AG08395 (cell line): Measurements from ENCODE around the gene RTN4RL2.

Source experiments
- DNase-seq: peaks from one replicate; pipeline ENCODE4 v3.0.0; 2012; ENCODE audit warnings: mixed read lengths, low spot score

RTN4RL2 gene

DNA sequence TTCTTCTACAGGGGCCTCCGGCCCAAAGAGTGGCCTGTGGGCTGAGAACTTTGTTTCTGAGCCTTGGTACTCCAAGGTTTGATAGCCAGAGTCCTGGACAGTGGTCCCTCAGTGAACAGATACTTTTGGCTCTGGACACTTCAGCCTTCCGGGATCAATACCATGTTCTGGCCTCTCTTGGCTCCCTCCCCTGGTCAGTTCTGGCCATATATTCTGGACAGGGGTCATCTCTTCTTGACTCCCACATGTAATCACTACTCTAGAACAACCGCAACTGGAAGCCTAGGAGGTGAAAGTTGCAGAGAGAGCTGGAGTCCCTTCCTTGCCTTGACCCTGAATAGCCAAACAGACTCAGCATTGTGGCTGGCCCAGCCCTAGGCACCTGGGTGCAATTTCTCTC is 2.3 kb downstream of the RTN4RL2 start:
- no peak for DNase-seq

DNA sequence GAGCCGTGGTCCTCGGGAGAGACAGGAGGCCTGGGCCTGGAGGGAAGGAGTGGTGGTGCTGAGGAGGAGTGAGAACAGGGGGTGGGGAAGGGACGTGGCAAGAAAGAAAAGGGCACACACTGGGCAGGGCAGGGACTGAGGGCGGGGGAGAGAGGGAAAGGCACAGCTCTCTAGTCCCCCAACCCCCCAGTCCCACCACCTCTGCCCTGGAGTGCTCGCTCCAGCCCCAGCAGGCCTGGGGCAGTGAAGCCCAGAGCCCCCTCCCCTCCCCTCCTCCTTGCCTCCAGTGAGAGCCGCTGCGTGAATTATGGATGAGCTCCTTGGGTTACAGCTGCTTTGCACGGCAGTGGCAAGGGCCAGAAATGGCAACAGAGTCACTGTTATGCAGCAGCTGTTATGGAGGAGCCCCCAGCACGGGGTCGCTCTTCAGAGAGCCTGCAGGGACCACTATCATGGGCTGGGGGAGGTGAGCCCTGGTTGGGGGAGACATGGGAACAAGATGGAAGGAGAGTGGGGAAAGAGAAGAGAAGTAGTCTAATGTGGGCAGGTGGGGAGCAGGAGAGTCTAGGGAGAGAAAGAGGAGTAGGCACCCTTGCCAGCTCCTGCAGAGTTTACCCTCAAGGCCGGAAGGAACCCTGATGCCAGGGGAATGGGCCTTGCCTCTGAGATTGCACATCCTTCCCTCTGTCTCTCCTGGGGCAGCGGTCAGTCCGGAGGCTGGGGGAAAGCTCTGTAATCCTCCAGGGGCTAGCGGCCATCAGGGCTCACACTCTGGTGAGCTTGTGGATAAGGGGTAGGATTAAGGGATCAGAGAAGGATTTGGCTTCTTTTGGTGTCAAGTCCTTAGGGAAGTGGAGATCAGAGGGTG is 3.6 kb downstream of the RTN4RL2 start:
- DNase-seq = no peak

DNA sequence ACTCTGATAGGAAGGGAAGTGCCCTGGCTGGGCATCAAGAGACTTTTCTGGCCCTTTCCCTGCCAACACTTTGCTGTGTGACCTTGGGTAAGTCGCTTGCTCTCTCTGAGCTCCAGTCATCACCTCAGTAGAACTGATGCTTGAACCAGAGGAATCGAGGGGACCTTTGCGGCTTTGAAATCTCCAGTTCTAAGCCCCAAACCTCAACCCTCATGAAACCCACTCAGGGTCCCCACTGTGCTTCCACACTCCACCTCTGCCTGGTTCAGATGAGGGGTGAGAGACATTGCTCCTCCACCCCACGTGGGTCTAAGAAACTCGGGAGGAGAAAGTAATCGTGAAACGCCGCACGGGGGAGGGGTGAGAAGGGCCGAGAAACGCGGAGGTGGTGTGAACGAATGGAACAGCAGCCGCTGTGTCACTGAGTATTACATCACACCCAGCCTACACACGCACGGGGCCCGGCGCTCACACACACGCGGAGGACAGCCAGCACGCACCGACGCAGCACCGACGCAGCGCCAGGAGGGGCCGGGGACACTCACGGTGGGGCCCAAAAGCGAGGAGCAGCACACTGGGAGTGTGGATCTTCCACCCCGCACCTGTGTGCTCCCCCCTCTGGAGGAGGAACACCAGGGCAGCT is 4.3 kb downstream of the RTN4RL2 start:
- no peak for DNase-seq

DNA sequence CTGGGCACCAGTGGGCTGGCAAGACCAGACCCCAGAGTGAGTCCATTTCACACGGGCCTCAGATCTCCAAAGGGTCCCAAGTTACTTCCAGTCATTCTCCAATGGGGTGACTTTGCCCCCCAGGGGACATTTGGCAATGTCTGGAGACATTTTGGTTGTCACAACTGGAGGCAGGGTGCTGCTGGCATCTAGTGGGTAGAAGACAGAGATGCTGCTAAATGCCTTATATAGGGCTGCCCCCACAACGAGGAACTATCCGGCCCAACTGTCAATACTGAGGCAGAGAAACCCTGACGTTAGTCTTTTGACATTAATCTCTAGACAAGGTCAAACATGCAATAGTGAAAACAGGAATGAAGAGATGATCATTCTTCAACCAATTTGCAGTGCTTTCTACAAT is 6.4 kb downstream of the RTN4RL2 start:
- DNase-seq = no peak

DNA sequence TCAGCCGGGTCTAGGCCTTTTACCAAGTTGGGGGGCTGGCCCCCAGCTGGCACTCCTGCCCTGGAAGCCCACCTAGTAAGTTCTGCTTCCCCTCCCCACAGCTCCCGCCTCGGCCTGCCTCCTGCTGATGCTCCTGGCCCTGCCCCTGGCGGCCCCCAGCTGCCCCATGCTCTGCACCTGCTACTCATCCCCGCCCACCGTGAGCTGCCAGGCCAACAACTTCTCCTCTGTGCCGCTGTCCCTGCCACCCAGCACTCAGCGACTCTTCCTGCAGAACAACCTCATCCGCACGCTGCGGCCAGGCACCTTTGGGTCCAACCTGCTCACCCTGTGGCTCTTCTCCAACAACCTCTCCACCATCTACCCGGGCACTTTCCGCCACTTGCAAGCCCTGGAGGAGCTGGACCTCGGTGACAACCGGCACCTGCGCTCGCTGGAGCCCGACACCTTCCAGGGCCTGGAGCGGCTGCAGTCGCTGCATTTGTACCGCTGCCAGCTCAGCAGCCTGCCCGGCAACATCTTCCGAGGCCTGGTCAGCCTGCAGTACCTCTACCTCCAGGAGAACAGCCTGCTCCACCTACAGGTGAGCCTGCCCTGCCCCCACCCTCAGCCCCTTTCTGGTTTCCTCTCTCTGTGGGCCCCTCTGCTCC is 7.3 kb downstream of the RTN4RL2 start:
- DNase-seq = no peak

DNA sequence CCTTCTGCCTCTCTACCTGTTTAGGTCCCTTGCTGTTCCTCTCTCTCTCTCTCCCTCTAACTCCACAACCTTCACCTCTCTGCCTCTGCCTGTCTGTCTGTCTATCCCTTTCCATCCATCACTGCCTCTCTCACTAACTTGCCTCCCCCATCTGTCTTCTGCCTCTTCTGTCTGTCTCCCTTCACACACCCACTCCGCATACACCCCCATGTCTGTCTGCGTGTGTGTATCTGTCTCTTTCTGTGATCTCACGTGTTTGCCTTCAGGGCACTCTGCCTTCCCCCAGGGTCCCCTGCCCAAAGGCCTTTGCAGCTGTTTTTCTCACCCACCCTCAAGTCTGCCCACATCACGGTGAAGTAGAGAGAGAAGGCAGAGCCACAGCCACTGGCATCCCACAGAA is 7.9 kb downstream of the RTN4RL2 start:
- DNase-seq = no peak

DNA sequence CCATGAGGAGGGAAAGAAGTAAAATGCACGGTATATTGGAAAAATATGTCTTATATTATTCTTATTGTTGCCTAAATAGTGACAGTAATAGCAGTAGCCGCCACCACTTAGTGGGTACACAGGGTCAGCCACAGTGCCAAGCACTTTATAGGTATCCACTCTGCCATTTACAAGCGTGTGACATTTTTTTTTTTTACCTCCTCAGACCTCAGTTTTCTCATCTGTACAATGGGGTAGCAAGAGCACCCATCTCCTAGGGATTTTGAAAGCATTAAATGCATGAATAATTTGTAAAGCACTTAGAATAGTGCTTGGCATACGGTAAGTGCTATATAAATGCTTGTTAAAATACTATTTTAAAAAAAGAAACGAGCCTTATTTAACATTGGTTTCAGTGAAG is 8.9 kb downstream of the RTN4RL2 start:
- no peak for DNase-seq

DNA sequence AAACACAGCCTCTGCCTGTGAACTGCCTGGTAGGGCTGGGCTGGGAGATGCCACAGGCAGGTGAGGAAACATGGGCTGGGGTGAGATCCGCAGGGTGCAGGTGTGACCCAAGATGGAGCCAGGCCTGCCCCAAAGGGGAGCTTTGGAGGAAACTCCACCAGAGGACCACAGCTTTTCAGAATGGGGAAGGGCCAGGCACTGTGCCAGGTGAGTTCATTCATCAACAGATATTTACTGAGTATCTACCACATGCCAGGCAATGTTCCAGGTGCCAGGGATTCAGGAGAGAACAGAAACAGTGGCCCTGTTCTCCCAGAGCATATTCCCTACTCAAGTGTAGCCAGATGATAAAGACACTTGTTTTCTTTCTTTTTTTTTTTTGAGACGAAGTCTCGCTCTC is 11.2 kb downstream of the RTN4RL2 start:
- DNase-seq = no peak

DNA sequence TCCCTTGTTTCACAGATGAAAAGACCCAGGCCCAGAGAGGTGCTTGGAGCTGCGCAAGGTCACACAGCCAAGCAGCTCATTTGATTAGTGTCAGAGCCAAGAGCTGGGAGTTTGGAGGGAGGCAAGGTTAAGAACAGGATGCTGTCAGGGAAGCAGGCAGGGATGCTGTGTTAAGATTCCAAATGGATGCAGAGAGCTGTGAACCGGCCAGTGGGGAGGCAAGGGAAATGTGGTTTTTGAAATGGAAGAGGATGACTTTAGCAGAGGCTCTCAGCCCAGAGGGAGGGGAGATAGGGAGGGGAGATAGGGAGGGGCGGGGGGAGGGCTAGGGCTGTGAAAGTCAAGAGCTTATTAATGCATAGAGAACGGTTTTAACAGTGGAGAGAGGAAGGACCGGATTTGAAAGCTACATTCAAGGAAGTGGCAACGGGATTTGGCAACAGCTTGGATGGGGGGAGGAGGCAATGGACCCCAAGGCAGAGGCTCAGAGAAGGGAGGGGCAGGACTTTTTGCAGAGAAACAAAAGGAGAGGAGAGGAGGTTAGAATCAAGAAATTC is 13.0 kb downstream of the RTN4RL2 start:
- no peak for DNase-seq

DNA sequence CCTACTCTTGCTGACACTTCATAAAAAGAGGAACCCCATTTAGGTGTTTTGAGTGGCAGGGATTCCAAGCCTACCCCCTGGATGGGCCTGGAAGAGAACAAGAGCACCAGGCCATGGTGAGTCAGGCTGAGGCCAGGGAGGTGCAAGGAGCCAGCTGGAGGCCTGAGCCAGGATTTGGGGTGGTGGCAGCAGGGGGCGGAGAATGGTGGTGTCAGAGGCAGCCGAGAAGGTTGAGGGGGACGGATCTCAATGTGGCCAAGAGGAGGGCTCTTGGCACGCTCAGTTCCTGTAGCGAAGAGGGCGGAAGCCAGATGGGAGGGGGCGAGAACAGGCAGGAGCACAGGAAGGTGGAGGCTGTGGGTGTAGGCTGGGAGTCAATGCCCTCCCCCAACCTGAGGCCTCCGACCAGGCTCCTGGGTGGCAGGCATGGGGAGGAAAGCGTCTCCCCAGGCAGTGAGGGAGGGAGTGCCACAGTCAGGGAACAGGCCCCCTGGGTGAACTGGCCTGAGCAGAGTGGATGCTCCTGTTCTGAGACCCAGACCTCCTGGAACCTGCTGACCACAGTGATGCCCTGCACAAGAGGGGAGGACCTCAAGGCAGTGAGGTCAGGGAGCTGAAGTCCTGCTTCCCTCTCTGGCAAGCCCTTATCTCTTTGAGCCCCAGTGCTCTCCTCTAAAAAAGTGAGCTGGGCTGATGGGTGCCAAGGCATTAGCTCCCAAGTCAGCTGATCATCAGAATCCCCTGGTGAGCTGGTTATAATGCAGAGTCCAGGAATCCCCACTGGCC is 13.9 kb downstream of the RTN4RL2 start:
- DNase-seq = peak; percentile 36

DNA sequence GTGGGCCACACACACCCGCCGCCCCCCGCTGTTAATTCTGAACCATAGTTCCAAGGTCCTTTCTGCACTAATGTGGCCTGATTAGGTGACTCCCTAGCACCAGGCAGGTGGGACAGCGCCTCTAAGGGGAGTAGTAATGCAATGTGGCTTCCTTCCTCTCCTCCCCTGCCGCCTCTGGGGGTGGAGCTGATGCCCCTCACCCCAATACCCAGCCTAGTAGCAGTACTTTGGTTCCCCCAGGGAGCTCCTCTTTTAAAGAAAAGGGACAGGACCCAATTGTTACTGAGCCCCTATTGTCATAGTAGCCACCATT is 14.4 kb downstream of the RTN4RL2 start:
- DNase-seq = no peak

DNA sequence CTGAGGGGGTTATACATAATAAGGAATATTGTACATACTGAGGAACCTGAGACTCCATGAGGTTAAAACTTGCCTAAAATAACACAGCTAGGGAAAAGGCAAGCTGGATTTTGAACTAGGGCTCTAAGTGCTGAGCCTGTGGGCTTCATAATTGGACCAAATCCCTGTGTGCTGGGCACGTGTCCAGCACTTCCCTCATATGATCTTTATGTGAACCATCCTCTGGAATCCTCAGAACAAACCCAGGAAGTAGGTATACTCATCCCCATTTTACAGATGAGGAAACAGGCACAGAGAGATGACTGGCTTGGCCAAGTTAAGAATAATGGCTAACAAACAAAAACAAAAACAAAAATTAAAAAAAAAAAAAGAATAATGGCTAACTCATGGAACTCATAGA is 14.9 kb downstream of the RTN4RL2 start:
- no peak for DNase-seq

DNA sequence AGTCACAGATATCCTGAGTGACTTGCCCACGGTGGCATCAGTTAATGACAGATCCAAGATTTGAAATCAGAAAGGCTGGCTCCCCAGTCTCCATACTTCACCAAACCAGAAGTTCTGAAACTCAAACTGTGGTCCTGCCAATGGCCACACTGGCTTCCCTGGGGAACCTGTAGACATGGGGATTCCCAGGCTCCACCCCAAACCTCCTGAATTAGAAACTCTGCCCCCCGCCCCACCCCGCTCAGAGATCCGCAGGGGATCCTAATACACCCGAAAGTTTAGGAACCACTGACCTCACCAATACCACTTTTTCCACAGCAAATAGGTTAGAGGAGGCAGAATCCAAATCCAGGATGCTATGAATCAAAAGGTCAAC is 15.3 kb downstream of the RTN4RL2 start:
- no peak for DNase-seq

DNA sequence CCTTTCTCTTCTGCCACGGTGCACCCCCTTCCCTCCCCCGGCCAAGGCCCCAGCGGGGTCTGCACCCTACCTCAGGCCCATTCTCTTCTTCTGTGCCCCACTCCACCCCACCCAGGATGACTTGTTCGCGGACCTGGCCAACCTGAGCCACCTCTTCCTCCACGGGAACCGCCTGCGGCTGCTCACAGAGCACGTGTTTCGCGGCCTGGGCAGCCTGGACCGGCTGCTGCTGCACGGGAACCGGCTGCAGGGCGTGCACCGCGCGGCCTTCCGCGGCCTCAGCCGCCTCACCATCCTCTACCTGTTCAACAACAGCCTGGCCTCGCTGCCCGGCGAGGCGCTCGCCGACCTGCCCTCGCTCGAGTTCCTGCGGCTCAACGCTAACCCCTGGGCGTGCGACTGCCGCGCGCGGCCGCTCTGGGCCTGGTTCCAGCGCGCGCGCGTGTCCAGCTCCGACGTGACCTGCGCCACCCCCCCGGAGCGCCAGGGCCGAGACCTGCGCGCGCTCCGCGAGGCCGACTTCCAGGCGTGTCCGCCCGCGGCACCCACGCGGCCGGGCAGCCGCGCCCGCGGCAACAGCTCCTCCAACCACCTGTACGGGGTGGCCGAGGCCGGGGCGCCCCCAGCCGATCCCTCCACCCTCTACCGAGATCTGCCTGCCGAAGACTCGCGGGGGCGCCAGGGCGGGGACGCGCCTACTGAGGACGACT is 15.9 kb downstream of the RTN4RL2 start:
- no peak for DNase-seq

DNA sequence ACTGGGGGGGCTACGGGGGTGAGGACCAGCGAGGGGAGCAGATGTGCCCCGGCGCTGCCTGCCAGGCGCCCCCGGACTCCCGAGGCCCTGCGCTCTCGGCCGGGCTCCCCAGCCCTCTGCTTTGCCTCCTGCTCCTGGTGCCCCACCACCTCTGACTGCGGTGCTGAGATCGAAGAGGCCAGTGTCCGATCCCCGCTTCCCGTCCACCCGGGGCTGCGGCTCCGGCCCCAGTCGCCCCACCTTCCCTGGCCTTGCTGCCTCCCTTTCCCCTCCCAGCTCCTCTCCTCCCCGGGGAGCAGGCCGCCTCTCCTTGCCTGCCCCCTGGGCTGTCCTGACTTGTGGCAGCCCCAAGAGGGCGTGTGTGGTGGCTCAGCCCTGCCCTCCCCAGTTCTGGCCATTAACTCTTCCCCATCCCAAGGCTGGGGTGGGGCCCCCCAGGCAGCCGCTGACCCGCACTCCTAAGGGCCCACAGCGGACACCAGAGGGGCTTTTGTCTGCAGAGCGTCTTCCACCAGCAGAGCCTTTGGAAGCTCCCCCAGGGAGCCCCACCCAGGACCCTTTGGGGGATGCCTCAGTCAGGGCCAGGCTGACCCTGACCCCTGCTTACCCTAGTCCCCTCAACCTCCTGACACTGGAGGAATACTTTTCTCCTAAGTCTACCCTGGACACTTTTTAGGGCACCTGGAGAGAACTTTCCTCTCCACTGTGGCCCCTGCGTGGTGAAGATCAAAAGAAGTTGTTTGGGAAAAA is 16.6 kb downstream of the RTN4RL2 start:
- DNase-seq = peak; percentile 18

DNA sequence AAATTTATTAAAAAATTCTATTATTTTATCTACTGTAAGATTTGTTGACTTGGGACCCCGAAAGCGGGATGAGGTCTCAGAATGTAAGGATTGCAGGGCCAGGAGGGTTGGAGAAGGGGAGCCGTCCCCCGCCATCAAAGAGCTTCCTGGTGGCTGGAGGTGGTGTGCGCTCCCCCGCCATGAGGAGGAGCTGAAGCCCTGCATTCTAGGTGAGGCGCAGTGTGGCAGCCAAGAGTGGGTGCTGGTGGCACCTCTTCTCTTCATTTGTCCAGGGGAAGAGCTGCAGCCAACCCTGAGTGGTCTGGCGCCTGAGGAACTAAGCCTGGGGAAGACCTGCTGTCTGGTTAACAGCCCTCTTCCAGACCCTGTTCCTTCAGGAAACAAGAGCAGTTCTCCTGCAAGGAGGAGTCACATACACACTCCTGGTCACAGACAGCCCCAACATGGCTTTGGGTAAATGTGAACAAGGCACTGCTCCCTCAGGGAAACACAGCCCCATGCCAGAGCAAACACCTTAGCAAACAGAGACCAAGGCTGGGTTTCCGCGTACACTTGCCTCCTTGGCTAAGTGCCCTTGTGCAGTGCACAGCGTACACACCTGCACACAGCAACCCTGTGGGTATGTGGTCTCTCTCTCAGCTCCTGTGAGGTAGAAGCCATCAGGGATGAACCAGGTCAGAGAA is 17.3 kb downstream of the RTN4RL2 start:
- DNase-seq = no peak

DNA sequence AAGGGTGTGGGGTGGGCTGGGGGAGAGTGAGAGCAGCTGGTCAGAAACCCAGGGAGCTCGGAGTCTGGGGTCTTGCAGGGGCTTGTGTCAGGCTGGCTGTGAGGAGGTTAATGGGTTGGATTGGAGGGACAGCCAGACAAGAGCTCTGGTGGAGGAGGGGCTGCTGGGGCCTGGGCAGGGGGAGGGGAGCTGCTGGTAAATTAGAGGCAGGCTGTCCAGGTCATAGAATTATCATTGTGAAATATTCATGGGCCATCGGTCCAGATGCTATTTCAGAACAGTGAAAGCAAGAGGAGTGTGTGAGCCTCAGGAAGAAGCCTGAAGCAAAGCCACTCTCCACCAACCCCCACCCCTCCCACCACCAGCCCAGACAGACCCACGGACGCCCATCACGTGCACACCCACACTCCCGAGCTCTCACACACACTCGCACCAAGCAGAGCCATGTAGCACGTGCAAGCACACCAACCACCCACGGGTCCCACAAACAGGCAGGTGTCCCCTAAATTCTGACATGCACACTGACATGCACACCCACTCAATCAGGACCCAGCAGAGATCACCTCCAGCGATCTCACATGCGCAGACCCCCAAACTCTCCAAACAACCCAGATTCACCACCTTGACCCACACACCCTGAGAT is 18.8 kb downstream of the RTN4RL2 start:
- DNase-seq = no peak

DNA sequence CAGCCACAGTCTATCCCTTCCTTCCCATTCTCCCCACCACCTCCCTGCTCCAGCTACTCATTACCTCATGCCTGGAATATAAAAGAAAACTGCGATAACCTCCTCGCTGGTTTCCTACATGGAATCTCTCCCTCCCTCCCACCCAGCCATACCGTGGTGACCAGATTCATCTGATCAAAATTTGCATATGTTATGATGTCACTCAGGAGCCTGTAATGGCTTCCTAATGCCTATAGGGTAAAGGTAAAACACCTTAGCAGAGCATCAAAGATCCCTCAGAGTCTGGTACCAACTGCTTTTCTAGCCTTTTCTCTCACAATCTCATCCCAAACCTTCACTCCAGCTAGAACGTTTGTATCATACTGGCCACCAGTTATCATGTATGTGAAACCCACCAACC is 19.6 kb downstream of the RTN4RL2 start:
- no peak for DNase-seq

DNA sequence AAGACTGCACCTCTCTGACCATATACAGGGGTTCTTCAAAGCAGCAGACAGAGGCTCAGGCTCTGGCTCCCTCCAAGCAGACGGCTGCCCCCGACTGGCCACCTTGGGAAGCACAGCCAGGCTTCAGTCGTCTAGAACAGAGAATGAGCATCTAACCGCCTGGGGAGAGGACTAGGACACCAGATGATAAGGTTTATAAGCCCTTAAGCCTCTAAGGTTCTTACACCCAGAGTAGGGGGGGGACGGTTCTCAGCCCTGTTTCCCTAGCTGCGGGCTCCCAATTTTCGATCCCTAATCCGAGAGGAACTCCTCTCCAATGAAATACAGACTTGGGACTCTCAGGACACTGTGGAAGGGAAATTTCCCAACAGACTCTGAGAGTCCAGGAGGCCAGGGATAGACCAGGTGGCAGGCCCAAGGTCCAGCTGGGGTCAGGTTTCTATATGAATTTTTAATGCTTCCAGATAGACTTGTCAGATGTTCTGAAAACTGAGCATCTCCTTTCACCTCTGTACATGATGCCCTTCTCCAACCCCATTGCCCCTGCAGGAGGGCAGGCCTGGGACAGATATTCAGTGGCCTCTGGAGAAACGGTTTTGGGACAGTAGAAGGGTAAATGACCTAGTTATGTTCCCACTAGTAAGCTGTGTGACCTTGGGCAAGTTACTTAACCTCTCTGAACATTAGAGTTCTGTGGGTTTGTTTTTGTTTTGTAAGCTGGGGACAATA is 20.2 kb downstream of the RTN4RL2 start:
- peak; percentile 74 for DNase-seq
